HG02884 (cell line): ENCODE data around the gene RNF151.

Source experiments
- ATAC-seq: cut with Tn5 transposase; IDR thresholded peaks from one replicate; pipeline ENCODE4 v1.9.1; 2021; ENCODE audit warnings: mild to moderate bottlenecking, moderate library complexity; ENCODE audit not compliant: unreplicated experiment

The RNF151 gene

DNA sequence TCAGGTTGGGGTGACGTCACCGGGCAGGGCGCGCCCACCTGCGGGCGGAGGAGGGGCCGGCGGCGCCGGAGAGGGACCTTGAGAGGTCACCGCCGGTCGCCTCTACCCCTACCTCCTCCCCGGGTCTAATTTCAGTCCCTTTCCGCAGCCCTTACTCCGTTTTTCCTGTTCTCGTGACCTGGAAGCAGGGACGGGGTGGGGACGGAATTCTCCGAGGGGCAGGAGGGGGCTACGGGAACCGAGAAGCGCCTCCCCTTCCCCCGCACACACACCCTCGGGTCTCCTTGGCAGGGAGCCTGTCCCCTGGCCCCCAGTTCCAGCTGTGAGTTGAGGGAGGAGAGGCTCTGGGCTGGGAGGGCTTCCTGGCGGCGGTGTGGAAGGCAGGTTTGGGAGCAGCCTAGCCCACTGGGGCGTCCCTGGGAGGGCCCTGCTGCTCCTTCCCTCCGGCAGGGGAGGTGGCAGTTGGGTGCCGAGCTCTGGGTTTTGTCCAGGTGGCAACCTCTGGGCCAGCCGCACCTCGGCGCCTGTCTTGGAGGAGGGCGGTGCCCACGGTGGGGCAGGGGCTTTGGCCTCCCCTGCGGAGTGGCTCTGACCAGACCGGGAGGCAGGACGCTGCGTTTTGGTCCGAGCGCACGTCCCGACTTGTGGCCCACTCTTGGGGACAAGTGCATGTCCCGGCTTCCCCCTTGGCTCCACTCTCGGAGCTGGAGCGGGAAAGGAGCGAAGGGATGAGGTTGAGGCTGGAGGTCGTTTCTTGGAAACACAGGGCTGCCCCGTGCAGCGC lies 23.9 kb downstream of the RNF151 start:
- ATAC-seq, result no peak

DNA sequence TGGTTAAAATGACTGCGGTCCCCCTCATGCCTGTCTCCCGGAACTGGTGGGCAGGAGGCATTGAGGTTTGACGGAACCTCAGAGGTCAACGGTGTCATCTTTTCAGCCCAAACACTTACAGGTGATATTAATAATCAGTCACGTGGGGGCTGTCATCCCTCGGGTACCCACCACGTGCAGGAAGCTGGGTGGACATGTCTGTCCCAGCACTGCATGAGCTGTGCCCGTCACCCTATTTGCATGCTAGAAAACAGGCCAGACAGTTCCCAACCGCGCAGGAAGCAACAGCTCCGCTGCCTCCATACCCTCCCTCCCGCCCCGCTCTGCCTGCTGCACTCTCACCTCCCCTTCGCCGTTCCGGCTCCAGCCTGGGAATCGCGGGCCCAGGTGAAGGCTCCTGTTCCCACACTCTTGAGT lies 24.5 kb downstream of the RNF151 start:
- ATAC-seq, result no peak

DNA sequence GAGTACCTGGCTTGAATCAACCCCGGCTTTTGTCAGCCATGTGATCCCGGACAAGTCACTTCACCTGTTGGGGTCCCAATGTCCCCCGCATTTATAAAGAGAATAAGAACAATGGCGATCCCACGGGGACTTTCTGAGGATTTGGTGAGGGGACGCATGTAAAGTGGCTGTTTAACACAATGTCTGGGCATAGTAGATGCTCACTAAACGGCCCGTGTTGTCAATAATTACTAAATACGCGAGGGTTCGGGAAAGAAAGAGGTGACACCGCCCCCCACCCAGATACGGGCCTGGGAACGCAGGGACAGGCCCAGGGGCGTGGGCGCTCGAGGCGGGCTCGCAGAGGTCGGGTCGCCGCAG lies 24.9 kb downstream of the RNF151 start:
- peak; percentile 11 for ATAC-seq

DNA sequence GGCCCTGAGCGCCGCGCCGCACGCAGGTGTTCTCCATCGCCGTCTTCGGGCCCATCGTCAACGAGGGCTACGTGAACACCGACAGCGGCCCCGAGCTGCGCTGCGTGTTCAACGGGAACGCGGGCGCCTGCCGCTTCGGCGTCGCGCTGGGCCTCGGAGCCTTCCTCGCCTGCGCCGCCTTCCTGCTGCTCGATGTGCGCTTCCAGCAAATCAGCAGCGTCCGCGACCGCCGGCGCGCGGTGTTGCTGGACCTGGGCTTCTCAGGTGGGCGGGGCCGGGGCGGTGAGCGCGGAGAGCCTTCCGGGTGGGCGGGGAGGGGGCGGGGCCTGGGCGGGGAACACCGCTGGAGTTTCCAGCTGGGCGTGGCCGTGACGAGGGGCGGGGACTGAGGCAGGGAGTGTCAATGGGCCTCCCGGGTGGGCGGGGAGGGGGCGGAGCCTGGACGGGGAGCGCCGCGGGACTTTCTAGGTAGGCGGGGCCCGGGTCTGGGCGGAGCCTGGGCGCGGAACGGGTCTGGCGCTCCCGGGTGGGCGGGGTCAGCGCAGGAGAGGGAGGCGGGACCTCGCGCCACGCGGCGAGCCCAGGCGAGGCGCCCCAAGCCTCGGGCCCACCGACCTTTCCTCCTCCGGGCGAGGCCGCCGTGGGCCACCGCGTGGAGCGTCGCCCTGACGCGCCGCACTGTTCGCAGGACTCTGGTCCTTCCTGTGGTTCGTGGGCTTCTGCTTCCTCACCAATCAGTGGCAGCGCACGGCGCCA lies 25.5 kb downstream of the RNF151 start:
- ATAC-seq, result peak; percentile 41

DNA sequence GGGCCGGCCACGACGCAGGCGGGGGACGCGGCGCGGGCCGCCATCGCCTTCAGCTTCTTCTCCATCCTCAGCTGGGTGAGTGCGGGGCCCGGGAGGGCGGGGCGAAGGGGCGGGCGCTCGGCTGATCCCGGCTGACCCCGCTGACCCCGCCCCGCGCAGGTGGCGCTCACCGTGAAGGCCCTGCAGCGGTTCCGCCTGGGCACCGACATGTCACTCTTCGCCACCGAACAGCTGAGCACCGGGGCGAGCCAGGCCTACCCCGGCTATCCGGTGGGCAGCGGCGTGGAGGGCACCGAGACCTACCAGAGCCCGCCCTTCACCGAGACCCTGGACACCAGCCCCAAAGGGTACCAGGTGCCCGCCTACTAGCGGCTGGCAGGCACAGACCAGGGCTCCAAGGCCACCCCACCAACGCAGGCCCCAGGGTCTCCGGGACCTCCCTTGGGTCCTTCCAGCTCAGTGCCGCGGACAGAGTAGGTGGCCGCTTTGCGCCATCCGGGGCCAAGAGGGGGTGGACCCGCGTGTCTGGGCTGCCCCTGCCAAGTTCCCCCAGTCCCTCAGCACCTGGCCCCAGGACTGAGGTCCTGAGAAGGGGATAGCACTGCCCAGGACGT lies 26.2 kb downstream of the RNF151 start:
- no peak for ATAC-seq

DNA sequence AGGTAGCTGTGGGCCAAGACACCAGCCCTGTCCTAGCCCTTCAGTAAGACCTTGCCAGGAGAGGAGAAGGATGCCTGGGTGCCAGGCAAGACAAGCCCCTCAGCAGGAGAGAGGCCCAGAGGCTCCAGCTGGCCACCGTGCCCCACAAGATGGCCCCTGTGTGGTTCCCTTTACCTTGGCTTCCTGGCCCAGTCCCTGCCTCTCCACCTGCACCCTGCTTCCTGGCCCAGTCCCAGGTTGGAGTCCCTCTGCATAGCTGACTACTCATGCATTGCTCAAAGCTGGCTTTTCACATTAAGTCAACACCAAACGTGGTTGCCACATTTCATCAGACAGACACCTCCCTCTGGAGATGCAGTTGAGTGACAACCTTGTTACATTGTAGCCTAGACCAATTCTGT lies 27.1 kb downstream of the RNF151 start:
- no peak for ATAC-seq

DNA sequence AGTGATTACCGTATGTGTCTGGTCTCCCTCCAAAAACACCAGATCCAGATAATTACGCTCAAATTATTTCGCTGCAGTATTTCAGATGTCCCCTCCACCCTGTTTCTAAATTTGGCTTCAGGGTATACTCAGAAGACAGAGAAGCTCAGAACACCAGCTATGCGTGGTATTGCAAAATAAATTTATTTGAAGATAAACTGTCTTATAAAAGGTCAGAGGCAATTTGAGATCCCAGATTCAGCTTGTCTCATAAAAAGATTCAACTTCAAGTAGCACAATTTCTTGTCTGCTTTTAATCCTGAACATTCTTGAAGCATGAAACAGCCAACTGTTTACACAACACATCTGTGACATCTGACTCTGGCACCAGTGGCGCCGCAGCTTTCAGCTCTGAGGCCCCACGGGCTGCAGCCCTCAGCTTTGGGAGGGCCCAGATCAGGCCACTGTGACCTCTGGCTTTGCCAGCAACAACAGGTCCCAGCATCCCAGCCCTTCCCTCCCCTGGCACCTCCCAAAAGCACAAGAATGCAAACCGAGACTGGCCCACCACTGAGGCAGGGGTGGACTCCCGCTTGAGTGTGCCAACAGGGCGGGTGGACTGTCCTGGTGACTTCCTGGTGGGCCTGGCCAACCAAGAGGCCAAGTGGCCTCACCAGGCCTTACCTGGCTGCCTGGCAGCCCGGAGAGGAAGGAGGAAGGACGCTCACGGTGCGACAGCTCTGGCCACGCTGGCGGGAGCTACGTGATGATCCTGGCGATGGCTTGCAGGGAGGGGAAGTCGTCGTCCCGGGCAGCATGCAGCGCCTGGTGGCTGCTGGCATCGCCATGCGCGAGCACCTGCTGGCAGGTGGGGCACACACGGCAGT lies 31.1 kb downstream of the RNF151 start:
- no peak for ATAC-seq

DNA sequence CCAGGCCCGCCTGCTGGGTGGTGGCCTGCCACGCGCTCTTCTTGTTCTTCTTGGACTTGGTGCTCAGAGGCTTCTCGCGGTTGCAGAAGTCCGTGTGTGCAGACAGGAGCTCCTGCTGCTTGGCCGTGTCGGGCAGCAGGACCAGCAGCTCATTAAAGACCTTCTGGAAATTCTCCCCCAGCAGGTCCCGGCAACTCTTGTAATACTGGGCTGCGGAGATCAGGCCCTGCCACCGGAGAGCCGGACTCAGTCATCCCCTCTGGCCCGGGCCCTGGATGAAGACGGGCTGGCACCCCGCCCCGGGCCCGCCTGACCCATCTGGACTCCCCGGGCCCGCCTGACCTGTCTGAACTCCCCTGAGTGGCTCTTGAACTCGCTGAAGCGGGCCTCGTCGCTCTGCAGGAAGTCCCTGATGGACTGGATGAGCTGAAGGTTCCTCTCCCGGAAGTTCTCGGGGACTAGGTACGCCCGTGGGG lies 31.7 kb downstream of the RNF151 start:
- ATAC-seq, result no peak

DNA sequence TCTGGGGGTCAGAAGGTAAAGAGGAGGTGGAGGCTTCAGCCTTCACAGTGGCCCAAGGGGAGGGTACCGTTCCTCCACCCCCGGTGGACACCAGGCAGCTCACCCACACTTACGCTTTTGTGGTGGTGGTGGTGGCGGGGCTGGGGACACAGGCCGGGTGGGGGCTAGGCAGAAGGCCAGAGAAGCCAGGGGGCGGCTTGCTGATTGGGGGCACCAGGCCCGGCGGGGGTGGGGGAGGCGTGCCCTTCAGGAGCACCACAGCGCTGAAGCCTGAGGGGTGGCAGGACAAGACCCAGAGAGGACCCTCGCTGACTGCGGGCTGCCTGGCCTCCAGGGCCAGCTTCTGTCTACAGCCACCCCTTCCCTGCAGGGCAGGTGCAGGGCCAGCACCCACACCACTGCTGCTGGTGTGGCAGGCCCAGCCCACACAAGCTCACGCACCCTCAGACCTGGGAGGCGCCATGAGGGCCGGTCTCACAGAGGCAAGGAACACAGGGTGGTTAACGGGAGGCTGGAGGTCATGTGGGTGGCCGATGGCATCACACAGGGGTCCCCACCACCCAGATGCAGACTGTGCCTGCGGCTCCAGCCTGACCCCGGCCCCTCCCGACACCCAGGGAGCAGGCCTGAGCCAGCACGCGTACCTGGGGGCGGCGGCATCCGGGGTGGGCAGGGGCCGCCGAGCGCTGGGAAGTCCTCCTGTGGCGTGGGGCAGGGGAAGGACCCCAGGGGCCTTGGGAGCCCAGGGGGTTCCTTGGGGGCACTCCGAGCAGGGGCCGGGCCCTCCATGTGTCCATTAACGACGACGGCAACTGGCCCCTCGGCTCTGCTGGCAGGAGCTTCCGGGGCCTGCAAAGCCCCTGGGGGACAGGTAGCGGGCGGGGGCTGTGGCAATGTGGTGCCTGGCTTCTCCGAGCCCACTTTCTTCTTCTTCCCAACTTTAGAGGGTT lies 32.5 kb downstream of the RNF151 start:
- no peak for ATAC-seq

DNA sequence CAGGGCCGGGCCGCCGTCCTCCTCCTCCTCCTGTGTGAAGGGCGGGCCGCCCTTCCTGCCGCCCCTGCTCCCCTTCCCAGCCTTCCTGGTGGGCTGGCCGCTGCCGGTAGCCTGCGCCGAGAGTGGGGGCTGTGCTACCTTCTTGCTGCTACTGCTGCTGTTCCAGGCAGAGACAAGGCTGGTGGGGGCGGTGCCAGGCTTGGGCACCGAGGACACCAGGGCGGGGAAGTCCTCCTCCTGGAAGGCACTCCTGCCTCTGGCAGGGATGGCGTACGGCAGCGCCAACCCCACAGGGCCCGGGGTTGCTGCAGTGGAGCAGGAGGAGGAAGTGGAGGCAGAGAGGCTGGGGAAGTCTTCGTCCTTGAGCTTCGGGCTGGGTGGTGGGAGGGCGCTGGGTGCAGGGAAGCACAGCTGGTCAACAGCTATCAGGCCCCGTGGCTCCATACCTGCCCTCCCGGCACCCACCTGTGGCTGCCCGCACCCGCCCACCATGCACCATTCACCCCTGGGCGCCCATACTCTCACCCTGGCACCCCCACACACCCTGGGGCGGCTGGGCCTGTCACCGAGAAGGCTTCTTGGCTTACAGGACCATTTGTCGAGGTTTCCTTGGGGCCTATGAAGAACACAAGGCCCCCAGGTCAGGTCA lies 33.3 kb downstream of the RNF151 start:
- no peak for ATAC-seq

DNA sequence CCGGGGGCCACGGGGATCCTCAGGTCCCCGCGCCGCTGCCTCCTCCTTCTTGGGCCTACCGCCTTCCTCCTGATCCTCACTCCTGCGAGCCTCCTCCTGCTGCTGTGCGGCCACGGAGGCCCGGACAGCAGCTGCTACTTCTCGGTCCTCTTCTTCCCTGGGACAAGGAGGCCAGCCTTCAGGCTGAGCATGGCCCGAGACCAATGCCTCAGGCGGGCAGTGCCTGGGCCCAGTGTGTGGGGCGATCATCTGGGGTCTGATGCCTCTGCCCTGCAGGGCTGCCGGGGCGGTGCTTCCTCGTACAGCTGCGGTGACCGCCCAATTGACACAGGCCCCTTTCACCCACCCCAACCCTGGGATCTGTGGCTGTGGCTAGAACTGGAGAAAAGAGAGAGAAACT lies 34.4 kb downstream of the RNF151 start:
- no peak for ATAC-seq

DNA sequence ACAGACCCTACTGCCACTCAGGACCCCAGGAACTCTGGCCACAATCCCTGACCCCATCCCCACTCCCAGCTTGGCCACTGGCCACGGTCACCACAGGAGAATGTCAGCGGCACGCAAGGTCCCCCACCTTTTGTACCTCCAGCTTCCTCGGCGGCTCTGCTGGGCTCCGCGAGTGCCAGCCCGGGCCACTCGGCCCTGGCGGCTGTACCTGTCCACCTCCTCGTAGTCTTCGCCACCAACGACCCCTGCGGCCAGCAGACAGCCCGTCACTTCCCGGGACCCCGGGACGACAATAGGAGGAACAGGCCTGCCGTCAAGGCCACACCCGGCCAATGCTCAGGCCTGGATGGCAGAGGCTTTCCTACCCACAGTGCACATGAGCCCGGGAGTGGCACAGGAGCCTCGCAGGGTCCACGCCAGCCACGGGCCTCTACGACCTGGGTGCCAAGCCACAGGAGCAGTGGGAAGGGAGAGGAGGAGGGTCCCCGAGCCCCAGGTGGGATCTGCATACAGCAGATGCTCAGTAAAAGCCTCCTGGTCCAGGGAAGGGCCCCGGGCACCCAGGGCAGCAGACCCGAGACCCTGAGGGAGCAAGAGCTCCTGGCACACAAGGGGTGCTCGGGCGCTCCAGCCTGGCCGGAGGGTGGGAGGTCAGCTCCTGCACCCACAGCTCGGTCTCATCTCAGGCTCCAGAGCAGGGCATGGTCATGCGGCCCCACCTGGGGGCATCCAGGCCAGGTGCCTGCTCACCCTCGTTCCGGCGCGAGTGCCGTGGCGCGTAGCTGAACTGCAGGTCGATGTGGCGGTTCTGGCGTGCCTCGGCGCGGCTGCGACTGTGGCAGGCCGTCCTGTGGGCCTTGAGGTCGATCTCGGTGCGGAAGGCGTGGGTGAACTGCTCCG lies 35.0 kb downstream of the RNF151 start:
- ATAC-seq, result no peak

DNA sequence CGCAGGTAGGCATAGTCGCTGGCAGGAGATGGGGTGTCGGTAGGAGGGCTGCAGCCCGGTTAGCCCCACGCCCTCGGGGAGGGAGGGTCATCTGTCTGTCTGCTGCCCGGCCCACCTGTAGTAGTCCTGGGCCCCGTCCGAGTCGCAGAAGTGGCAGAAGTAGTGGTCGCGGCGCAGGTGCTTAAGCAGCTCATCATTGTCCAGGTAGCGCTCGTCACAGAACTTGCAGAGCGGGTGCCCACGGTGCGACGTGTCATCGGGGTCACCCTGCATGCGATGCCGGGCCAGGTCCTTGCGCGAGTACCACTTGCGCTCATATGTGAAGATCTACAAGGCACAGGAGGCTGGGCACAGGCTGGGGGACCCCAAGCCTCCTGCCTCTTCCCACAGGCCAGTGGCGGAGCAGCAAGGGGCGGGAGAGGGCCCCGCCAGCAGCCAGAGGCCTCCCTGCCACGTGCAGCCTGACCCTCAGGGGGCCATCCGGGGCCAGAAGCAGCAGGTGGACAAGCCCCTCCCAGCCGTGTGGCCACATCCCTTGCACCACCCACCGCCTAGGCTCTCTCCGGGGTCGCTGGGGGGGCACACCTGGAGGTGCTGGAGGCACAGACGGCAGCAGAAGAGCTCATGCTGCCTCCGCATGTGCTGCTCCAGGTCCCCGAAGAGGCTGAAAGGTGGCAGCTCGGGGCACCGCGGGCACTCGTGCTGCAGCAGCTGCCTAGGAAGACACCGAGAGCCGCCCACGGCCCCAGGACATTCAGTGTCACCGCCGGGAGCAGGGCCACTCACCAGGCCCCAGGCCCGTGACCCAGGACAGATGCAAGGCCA lies 36.0 kb downstream of the RNF151 start:
- no peak for ATAC-seq

DNA sequence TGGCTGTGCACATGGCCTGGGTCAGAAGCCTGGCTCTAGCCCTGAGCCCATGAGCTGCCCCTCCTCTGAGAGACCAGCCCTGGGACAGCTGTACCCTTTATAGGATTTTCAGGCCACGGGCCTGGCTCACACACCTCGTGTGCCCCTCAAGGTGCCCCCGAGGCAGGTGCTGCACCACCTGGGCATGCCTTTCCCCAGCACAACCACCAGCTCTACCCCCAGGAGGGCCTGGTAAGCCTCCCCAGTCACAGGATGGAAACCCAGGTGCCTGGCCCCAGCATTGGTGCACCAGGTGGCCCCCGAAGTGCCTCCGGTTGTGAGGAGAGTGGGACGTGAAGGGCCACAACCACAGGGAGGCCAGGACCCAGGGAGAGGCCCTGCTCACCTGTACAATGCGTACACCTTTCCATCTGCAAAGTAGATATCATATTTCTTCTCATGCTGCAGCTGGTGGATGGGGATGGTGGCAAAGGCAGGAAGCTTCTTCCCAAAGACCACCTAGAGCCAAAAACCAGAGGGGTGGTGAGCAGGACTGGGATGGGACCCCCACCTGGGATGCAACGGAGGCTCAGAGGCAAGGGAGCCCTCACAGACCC lies 36.7 kb downstream of the RNF151 start:
- no peak for ATAC-seq

DNA sequence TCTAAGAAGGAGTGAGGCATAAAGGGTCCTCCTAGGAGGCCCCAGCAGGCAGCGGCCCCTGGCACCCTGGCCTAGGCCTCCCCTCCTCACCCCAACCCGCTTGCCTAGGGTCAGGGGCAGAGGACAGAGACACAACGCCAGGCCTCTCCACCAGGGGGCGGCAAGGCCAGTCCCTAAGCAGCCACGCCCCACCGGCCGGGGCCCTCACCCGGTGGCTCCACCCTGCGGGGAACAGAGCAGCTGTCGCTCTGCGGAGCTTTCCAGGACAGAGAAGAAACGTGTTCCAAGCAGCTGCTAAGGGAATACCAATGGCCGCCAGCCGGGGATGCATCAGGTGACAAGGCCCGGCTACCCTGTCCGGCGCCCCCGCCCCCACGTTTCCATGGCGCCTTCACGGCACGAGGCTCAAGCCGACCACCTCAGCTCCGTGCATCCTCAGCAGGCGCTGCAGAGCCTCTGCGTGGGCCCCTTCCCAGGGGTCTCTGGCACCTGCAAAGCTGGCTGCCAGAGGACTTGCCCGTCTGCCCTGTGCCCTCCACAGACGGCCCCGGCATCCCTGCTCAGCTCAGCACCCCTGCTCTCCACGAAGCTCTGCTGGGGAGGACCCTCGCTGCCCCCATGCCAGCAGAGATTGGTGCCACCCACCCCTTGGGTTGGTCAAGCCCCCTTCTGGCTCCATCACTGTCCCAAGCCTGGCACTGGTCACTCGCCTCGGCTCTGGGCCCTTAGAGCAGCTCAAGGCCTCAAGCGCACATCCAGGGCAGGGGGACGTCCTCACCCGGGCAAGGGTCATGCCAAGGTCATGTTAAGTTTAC lies 37.4 kb downstream of the RNF151 start:
- ATAC-seq, result peak; percentile 66

DNA sequence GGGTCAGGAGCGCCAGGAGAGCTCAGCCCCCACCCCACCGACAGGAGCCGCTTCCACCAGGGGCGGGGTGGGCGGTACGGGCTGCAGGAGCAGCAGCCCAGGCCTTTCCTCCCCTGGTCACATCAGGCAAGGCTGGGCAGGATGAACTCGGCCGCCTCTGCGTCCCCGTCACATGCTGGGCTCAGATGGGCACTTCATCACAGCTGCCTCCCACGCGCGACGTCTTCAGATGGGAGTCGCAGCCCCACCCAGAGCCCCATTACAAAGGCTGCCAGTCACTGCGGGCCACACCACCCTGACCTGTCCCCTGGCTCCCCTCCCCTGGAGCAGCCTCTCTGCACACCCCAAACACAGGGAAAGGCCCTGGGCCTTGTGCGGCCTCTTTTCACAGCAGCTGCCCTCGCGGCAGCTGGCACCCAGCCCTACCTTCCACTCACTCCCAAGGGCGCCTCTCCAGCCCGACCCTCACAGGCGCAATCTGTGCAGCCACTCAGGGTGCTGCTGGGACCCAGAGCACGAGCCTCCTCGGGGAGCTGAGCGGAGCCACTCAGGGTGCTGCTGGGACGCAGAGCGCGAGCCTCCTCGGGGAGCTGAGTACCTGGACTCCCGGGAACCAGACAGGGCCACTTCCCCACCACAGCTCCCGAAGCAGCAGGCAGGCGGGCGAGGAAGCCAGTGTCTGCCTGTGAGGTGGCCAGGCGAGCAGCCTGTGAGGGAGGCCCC lies 38.3 kb downstream of the RNF151 start:
- ATAC-seq, result no peak
